Neuron (in vitro differentiated cells): ENCODE results near the gene C22orf39.
"Not testable (repeated sequence)": the region's sequence is repeated elsewhere in the genome, so short reads cannot be mapped to it uniquely, and the experiment has no call there.

Experiments used
- H2AFZ ChIP-seq: one replicate; pipeline ENCODE4 v1.6.1; 2013; ENCODE audit warnings: low read depth, mild to moderate bottlenecking, inconsistent platforms, low read length, moderate library complexity
- H3K27me3 ChIP-seq: one replicate; pipeline ENCODE4 v1.6.1; 2013; ENCODE audit warnings: low read length; ENCODE audit not compliant: insufficient read depth
- H3K36me3 ChIP-seq: one replicate; pipeline ENCODE4 v1.6.1; 2013; ENCODE audit warnings: low read length; ENCODE audit not compliant: insufficient read depth
- H3K4me1 ChIP-seq: one replicate; pipeline ENCODE4 v1.6.1; 2013; ENCODE audit warnings: low read length; ENCODE audit not compliant: insufficient read depth
- H3K4me3 ChIP-seq: 2 replicates; pipeline ENCODE4 v1.5.1; 2013; ENCODE audit warnings: mild to moderate bottlenecking, low read length, moderate library complexity
- H3K9me3 ChIP-seq: one replicate; pipeline ENCODE4 v1.6.1; 2013; ENCODE audit warnings: low read length

C22orf39 gene

DNA sequence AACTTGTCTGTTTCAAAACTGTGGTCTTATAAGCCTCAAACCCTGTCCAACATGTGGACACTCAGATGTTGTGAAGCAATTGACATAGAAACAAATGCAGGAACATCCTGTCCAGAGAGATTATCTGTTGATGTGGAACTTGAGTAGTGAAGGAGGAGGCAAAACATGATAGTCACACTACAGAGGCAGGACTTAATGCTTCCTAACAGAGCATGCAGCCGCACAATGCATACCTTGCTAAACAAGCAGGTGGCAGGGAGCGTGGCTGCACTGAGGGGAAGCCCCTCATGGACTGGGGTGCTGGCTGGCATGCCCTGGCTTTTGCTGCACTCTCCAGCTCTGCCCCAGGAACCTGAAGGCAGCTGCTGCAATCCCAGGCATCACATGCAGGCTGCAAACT lies 5.3 kb downstream of the C22orf39 start:
- Histone ChIP-seq H3K9me3 (no peaks in the 10 kb centered on the region), H3K4me3 (no peak overlapping the region), H2AFZ (no peak overlapping the region), H3K36me3 (peaks cover 34% of the 10 kb centered on the region), H3K4me1 (peaks cover 10% of the 10 kb centered on the region), H3K27me3 (no peaks in the 10 kb centered on the region)

- H3K9me3 ChIP-seq, result no peaks in the 10 kb centered on the region
- no peaks in the 10 kb centered on the region for H3K27me3 ChIP-seq
- no peak overlapping the region for H2AFZ ChIP-seq
- H3K4me1 ChIP-seq, result no peaks in the 10 kb centered on the region
- no peak overlapping the region for H3K4me3 ChIP-seq
- H3K36me3 ChIP-seq, result peaks cover 44% of the 10 kb centered on the region
Measured at GRCh38 chr22:19440411-19441195, 6.9 kb downstream of the C22orf39 start.

DNA sequence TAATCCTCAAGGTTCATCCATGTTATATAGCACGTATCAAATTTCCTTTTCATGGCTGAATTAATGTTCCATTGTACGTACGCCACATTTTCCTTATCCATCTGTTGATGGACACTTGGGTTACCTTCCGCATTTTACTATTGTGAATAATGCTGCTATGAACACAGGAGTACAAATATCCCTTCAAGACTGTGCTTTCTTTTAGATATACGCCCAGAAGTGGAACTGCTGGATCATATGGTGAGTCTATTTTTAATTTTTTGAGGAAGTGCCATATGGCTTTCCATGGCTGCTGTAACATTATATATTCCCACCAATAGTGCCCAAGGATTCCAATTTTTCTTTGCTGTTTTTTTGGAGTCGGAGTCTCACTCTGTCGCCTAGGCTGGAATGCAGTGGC lies 9.2 kb downstream of the C22orf39 start:
- H3K9me3 ChIP-seq, result no peaks in the 10 kb centered on the region
- H2AFZ ChIP-seq, result no peak overlapping the region
- H3K36me3 ChIP-seq, result peaks cover 41% of the 10 kb centered on the region
- no peak overlapping the region for H3K4me3 ChIP-seq
- H3K27me3 ChIP-seq, result no peaks in the 10 kb centered on the region
- peaks cover 6% of the 10 kb centered on the region for H3K4me1 ChIP-seq

GRCh38 chr22:19436444-19437161 lies 10.9 kb downstream of the C22orf39 start:
- not testable (repeated sequence) for H3K9me3 ChIP-seq, H3K4me3 ChIP-seq, H3K27me3 ChIP-seq, H2AFZ ChIP-seq, H3K4me1 ChIP-seq
- H3K36me3 ChIP-seq, result peaks cover 36% of the 10 kb centered on the region

GRCh38 chr22:19434829-19435580 lies 12.5 kb downstream of the C22orf39 start:
- no peaks in the 10 kb centered on the region for H3K27me3 ChIP-seq
- no peak overlapping the region for H3K4me3 ChIP-seq
- H3K4me1 ChIP-seq, result peaks cover 14% of the 10 kb centered on the region
- peaks cover 29% of the 10 kb centered on the region for H3K36me3 ChIP-seq
- no peaks in the 10 kb centered on the region for H3K9me3 ChIP-seq
- H2AFZ ChIP-seq, result no peak overlapping the region

- H2AFZ ChIP-seq, result no peak overlapping the region
- H3K9me3 ChIP-seq, result no peaks in the 10 kb centered on the region
Measured at GRCh38 chr22:19434401-19434800, 13.1 kb downstream of the C22orf39 start.

GRCh38 chr22:19432133-19432851 lies 15.2 kb downstream of the C22orf39 start, which contains the start of gene MRPL40:
MRPL40 (plus strand) TSS chr22:19432545; CDS start chr22:19432555, 10 bp downstream.
- H3K36me3 ChIP-seq, result peaks cover 24% of the 10 kb centered on the region
- H3K27me3 ChIP-seq, result no peaks in the 10 kb centered on the region
- no peaks in the 10 kb centered on the region for H3K9me3 ChIP-seq
- peak within 1 kb of the TSS; percentile 76 for H2AFZ ChIP-seq
- peak within 1 kb of the TSS; percentile 76 for H3K4me3 ChIP-seq
- peaks cover 20% of the 10 kb centered on the region for H3K4me1 ChIP-seq

More at GRCh38 chr22:19434401-19434800, 13.1 kb downstream of the C22orf39 start:
- Histone ChIP-seq H3K27me3 (no peaks in the 10 kb centered on the region), H3K4me1 (peaks cover 20% of the 10 kb centered on the region), H3K36me3 (peaks cover 29% of the 10 kb centered on the region), H3K4me3 (no peak overlapping the region)

DNA sequence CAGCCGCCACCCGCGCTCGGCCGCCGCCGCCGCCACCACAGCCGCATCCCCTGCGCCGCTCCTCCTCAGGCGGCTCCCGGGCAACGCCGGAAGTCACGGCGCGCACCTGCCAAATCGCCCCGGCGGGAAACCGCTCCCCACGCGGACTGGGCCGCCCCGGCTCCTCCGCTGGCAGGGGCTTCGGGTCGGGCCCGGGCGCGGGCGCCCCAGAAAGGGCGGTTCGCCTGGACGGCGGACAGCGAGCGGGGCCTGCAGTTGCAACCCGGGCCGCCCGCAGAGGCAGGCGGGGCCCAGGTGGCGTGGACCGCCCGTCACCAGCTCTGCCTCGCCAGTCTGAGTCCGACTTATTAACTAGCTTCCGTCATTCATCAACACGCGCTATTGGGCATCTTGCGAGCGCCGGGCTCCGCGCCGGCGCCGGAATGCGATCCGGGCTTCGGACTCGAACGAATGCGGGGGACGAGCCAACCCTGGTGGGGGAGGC lies 15.8 kb downstream of the C22orf39 start, which contains the start of gene HIRA:
TSS of gene HIRA (minus strand) at position 85 of the 484 bp plus-strand sequence. CDS start 257 bp downstream, outside the sequence.
- no peaks in the 10 kb centered on the region for H3K27me3 ChIP-seq
- peak within 1 kb of the TSS; percentile 76 for H2AFZ ChIP-seq
- H3K9me3 ChIP-seq, result no peaks in the 10 kb centered on the region
- peak within 1 kb of the TSS; percentile 76 for H3K4me3 ChIP-seq
- H3K4me1 ChIP-seq, result peaks cover 20% of the 10 kb centered on the region
- peaks cover 21% of the 10 kb centered on the region for H3K36me3 ChIP-seq

DNA sequence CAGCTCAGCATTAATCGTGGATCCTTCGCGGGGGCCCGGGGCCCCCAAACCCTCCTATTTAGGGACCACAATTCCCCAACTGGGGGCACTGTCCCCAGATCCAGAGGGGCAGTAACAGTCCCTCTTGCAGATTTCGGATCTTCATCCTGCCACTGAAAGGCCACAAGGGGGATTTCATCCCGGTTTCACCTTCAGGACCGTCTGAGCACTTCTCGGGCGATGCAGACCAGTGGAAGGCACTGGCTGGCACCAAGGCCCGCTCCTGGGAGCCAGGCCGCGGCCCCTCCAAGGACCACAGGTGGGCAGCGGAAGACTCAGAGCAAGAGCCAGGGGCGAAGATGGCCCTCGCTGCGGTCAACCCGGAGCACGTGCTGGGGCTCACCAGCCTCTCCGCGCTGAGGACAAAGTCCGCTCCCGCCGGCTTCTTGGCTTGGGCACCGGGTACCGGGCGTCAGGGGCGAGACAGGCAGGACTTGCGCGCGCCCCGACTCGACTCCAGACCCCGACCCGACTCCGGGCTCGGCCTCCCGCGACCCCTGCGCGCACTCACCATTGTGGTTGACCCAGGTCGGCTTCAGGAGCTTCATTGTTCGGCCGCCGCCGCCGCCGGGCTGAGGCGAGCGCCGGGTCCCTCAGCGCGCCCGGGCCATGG lies 16.5 kb downstream of the C22orf39 start:
- H3K36me3 ChIP-seq, result peaks cover 17% of the 10 kb centered on the region
- H3K4me3 ChIP-seq, result peak overlapping the region; percentile 76
- peaks cover 20% of the 10 kb centered on the region for H3K4me1 ChIP-seq
- no peaks in the 10 kb centered on the region for H3K27me3 ChIP-seq
- no peak overlapping the region for H2AFZ ChIP-seq
- no peaks in the 10 kb centered on the region for H3K9me3 ChIP-seq

- Histone ChIP-seq H3K27me3 (no peaks in the 10 kb centered on the region), H3K4me3 (peak overlapping the region; percentile 76)
Measured at GRCh38 chr22:19429950-19430889, 17.3 kb downstream of the C22orf39 start.

DNA sequence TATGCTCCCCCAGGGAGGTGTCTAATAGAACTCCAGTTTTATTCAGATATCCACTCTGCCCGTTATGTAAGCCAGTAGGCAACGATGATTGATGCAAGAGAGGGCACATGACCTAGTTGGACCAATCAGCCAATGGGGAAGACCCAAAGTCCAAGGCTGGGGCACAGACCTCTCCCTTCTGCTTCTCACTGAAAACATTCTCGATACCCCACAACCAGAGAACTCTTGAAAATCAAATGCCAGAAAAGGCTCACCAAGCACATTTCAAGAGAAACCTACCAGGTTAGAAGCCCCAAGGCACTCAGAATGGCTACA lies 23.4 kb downstream of the C22orf39 start:
- Histone ChIP-seq H3K9me3 (no peaks in the 10 kb centered on the region), H3K27me3 (no peaks in the 10 kb centered on the region), H3K36me3 (no peaks in the 10 kb centered on the region), H2AFZ (no peak overlapping the region), H3K4me1 (no peaks in the 10 kb centered on the region), H3K4me3 (no peak overlapping the region)

More at GRCh38 chr22:19429950-19430889, 17.3 kb downstream of the C22orf39 start:
- H3K36me3 ChIP-seq, result peaks cover 10% of the 10 kb centered on the region
- H3K4me1 ChIP-seq, result peaks cover 20% of the 10 kb centered on the region
- no peak overlapping the region for H2AFZ ChIP-seq
- no peaks in the 10 kb centered on the region for H3K9me3 ChIP-seq
